CD4-positive, alpha-beta T cell treated with Interferon gamma for 1 hour (primary cell): ENCODE results near the gene IGF1R.

Experiments used
- DNase-seq: peaks from one replicate; pipeline ENCODE4 v3.0.0-alpha.2; 2020

The IGF1R gene

GRCh38 chr15:98753726-98754656, 105.7 kb downstream of the IGF1R start:
- no peak for DNase-seq

- DNase-seq, result no peak
These were observed 106.3 kb downstream of the IGF1R start for GRCh38 chr15:98754657-98755022.

- no peak for DNase-seq
These were observed 106.8 kb downstream of the IGF1R start for GRCh38 chr15:98755138-98755537.

- DNase-seq, result no peak
These were observed 107.4 kb downstream of the IGF1R start for GRCh38 chr15:98755781-98756180.

- DNase-seq, result no peak
These were observed 109.9 kb downstream of the IGF1R start for GRCh38 chr15:98758224-98758623.

GRCh38 chr15:98759277-98759676, 110.9 kb downstream of the IGF1R start:
- DNase-seq, result no peak

GRCh38 chr15:98760112-98760826, 111.9 kb downstream of the IGF1R start:
- DNase-seq, result no peak

GRCh38 chr15:98760975-98761374, 112.6 kb downstream of the IGF1R start:
- DNase-seq, result no peak

GRCh38 chr15:98763179-98763578, 114.8 kb downstream of the IGF1R start:
- no peak for DNase-seq

GRCh38 chr15:98764291-98764690, 116.0 kb downstream of the IGF1R start:
- no peak for DNase-seq

- no peak for DNase-seq
These were observed 117.3 kb downstream of the IGF1R start for GRCh38 chr15:98765610-98766009.

GRCh38 chr15:98767692-98768091, 119.4 kb downstream of the IGF1R start:
- no peak for DNase-seq

- no peak for DNase-seq
These were observed 121.5 kb downstream of the IGF1R start for GRCh38 chr15:98769867-98770266.

- DNase-seq, result no peak
These were observed 122.6 kb downstream of the IGF1R start for GRCh38 chr15:98770984-98771383.

GRCh38 chr15:98771541-98771940, 123.2 kb downstream of the IGF1R start:
- no peak for DNase-seq

GRCh38 chr15:98772895-98773294, 124.6 kb downstream of the IGF1R start:
- DNase-seq, result no peak

- no peak for DNase-seq
These were observed 125.3 kb downstream of the IGF1R start for GRCh38 chr15:98773616-98774015.

GRCh38 chr15:98774756-98775497, 126.6 kb downstream of the IGF1R start:
- no peak for DNase-seq

- DNase-seq, result no peak
These were observed 127.3 kb downstream of the IGF1R start for GRCh38 chr15:98775498-98776230.

GRCh38 chr15:98776607-98777281, 128.4 kb downstream of the IGF1R start:
- no peak for DNase-seq

GRCh38 chr15:98777426-98777825, 129.1 kb downstream of the IGF1R start:
- no peak for DNase-seq
